ENCODE measurements around the gene TNFRSF4. TPM values are rescaled to one million over a fixed set of nuclear protein-coding genes. Genes with fewer than 3 reads are reported as not detected.

TNFRSF4 gene
- total RNA-seq, 1 donor from 2014 or later: 7.7 TPM

- DNase-seq (no peak), ATAC-seq (no peak)
- H3K27ac ChIP-seq: no peak overlapping the region
These were observed 44.3 kb downstream of the TNFRSF4 start for GRCh38 chr1:1169429-1170214.

GRCh38 chr1:1168451-1169411 is 45.2 kb downstream of the TNFRSF4 start:
- no peak for ATAC-seq
- H3K4me1 ChIP-seq: peaks cover 4% of the 10 kb centered on the region
- peaks cover 46% of the 10 kb centered on the region for H3K27me3 ChIP-seq
- no peak for DNase-seq
- TF ChIP-seq CTCF (IDR thresholded peaks at IDR 0.05): no peak
- no peaks in the 10 kb centered on the region for H3K36me3 ChIP-seq
- no peak overlapping the region for H3K27ac ChIP-seq
- no peaks in the 10 kb centered on the region for H3K9me3 ChIP-seq
- H3K4me3 ChIP-seq: no peak overlapping the region
- intact Hi-C loops (cut with DNase I): no loop called here

More at GRCh38 chr1:1169429-1170214, 44.3 kb downstream of the TNFRSF4 start:
- no peak for TF ChIP-seq CTCF (IDR thresholded peaks at IDR 0.05)
- H3K9me3 ChIP-seq: no peaks in the 10 kb centered on the region
- no peak overlapping the region for H3K4me3 ChIP-seq
- intact Hi-C loops (cut with DNase I): no loop called here
- H3K36me3 ChIP-seq: no peaks in the 10 kb centered on the region
- peaks cover 51% of the 10 kb centered on the region for H3K27me3 ChIP-seq
- H3K4me1 ChIP-seq: peaks cover 4% of the 10 kb centered on the region

GRCh38 chr1:1167841-1168450 is 46.0 kb downstream of the TNFRSF4 start:
- intact Hi-C loops (cut with DNase I): no loop called here
- no peaks in the 10 kb centered on the region for H3K9me3 ChIP-seq
- peaks cover 38% of the 10 kb centered on the region for H3K27me3 ChIP-seq
- no peak for TF ChIP-seq CTCF (IDR thresholded peaks at IDR 0.05)
- no peak for DNase-seq
- ATAC-seq: no peak
- H3K36me3 ChIP-seq: no peaks in the 10 kb centered on the region
- no peak overlapping the region for H3K4me3 ChIP-seq
- peaks cover 4% of the 10 kb centered on the region for H3K4me1 ChIP-seq
- no peak overlapping the region for H3K27ac ChIP-seq

GRCh38 chr1:1167398-1167821 is 46.5 kb downstream of the TNFRSF4 start:
- DNase-seq (no peak), ATAC-seq (no peak)
- Histone ChIP-seq H3K36me3 (no peaks in the 10 kb centered on the region), H3K9me3 (no peaks in the 10 kb centered on the region), H3K27ac (no peak overlapping the region), H3K27me3 (peaks cover 33% of the 10 kb centered on the region), H3K4me1 (peaks cover 4% of the 10 kb centered on the region), H3K4me3 (no peak overlapping the region)
- intact Hi-C loops (cut with DNase I): no loop called here
- TF ChIP-seq CTCF (IDR thresholded peaks at IDR 0.05): no peak

GRCh38 chr1:1166642-1167397 is 47.1 kb downstream of the TNFRSF4 start:
- Histone ChIP-seq H3K9me3 (no peaks in the 10 kb centered on the region), H3K36me3 (no peaks in the 10 kb centered on the region), H3K4me3 (no peak overlapping the region), H3K27me3 (peaks cover 27% of the 10 kb centered on the region), H3K27ac (no peak overlapping the region), H3K4me1 (peaks cover 4% of the 10 kb centered on the region)
- intact Hi-C loops (cut with DNase I): no loop called here
- no peak for DNase-seq
- TF ChIP-seq CTCF (IDR thresholded peaks at IDR 0.05): no peak
- ATAC-seq: no peak
